Amniotic stem cell (primary cell): ENCODE results near the gene TSPEAR.

Experiments used
- DNase-seq: peaks from one replicate; lab custom pipeline; 2025; lab: John Stamatoyannopoulos, UW

Gene TSPEAR

DNA sequence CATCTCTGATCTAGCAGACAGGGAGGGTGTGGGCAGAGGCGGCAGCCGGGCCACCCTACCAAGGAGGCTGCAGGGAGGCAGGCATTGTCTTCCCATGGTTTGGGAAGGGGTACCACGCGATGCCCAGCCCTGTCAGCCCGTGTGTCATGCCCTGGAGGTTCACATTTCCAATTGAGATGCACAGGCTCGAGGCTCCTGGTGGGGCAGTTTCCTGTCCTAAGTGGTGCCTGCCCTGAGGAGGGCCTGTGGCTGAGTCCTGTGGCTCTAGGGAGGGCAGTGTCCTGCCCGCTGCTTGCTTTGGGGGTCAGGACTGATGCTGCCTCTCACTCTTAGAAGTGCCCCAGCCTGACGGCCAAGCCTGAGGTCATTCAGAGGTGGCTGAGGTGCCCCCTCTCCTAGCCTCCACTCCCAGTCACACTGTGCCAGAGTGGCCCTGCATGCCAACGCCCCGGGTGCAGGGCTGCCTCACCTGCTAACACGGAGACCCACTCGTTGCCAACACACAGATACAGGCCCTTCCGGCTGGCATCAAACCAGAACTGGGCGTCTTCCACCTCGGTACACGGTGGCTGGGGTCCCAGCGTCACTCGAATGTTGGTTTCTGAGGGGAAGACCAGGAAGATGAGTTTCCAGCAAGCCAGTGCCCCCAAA lies 183.3 kb downstream of the TSPEAR start:
- DNase-seq: no peak

- no peak for DNase-seq
Measured at GRCh38 chr21:44527156-44527982, 184.0 kb downstream of the TSPEAR start.

- no peak for DNase-seq
Measured at GRCh38 chr21:44526096-44526997, 185.0 kb downstream of the TSPEAR start.

- DNase-seq: no peak
Measured at GRCh38 chr21:44525391-44526095, 185.8 kb downstream of the TSPEAR start.

GRCh38 chr21:44524414-44525371 lies 186.7 kb downstream of the TSPEAR start:
- no peak for DNase-seq

DNA sequence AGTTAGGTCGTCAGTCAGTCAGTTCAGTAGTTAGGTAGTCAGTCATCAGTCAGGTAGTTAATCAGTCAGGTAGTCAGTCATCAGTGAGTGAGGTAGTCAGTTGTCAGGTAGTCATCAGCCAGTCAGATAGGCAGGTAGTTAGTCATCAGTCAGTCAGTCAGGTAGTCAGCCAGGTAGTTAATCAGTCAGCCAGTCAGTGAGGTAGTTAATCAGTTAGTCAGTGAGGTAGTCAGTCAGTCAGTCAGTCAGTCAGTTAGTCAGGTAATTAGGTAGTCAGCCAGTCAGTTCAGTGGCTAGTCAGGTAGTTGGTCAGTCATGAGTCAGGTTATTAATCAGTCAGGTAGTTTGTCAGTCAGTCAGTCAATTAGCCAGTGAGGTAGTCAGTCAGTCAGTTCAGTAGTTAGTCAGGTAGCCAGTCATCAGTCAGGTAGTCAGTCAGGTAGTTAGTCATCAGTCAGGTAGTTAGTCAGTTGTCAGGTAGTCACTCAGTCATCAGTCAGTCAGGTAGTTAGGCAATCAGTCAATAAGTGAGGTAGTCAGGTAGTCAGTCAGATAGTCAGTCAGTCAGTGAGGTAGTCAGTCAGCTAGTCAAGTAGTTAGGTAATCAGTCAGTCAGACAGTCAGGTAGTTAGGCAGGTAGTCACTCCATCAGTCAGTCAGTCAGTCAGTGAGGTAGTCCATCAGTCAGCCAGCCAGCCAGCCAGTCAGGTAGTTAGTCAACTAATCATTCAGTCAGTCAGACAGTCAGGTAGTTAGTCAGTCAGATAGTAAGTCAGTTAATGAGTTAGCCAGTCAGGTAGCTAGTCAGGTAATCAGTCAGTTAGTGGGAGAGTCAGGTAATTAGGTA lies 187.6 kb downstream of the TSPEAR start:
- no peak for DNase-seq

- DNase-seq: no peak
Measured at GRCh38 chr21:44522753-44523204, 188.6 kb downstream of the TSPEAR start.

- no peak for DNase-seq
Measured at GRCh38 chr21:44521928-44522752, 189.2 kb downstream of the TSPEAR start.

GRCh38 chr21:44521301-44521927 lies 190.0 kb downstream of the TSPEAR start:
- no peak for DNase-seq

GRCh38 chr21:44520326-44521300 lies 190.8 kb downstream of the TSPEAR start:
- DNase-seq: no peak

DNA sequence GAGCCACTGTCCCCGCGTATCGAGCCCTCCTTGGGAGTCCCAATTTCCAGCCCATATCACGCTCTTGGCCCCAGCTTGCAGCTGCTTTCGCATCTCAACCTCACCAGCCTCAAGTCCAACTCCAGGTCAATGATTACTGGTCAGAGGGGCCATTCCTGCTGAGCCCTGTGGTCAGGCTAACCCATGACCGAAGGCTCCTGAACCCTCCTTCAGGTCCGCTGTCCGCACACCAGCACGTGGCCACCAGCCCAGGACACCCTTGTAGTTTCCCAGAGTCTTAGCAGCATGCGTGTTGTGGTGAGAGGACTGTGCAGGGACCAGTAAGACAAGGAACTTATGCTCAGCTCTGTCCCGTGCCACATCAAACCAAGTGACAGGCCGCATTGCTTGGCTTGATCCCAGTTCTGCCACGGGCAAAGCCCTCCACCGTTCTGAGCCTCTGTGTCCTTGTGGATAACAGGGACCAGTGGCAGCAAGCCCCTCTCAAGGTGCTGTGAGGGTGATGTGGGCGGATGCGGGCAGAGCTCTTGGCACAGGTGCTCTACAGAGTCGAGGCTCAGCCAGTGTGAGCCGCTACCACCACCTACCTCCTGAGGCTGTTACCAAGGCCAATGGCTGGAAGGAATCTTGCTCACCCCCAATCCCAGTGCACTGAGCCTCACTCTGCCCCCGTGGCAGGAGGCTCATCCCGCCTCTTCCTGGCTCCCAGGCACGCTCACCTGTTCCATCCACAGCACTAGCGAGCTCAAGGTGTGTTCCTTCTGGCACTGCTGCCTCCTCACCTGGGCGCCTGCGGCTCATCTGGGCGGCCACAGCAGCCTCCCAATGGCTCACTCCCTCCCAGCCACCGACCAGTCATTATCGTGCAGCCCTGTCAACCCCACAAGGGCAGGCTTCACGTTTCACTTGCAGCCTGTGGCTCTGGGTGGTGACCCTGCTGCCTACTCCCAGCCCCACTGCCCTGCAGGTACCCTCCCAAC lies 191.7 kb downstream of the TSPEAR start:
- no peak for DNase-seq

- no peak for DNase-seq
Measured at GRCh38 chr21:44518686-44519085, 192.7 kb downstream of the TSPEAR start.

DNA sequence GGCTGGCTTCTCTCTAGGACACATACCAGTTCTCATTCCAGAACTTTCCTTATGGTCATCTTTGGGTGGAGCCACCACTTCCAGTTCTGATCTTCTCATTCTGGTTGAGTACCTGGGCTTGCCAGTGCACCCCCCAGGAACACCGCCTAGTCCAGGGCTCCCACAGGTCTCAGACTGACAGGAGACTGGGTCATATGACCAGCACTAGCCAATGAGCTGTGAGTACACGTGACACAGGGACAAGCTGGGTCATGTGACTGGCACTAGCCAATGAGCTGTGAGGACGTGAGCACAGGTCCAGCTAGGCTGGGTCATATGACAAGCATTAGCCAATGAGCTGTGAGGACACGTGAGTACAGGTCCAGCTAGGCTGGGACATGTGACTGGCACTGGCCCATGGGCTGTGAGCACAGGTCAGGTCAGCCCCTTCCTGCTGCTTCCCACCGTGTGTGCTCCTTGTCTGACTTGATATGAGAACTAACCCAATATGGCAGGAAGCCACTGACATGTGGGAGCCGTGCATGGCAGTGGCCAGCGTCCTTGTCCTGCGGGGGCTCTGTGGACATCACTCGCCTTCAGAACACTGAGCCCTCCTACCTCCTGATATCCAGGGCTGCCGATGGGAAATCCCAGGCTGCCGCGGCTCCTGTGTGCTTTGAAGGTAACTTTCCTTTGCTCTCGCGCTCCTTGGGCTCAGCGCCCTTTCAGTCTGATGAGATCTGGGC lies 194.0 kb downstream of the TSPEAR start:
- DNase-seq: no peak

DNA sequence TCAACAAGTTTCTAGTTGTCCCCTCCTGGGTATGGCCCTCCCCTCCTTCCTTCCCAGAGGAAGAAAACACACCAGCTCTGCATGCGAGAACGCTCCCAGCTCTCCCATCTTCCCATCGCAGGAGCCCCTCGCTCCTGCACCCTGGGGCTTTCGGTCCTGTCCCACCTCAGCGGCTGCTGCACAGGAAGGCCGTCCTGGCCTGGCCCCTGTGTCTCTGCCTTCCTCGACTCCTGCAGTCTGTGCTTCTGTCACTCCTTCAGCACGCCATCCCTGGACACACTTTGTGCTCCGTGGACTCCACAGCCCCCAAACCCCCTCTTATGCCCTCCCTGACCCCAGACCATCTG lies 194.6 kb downstream of the TSPEAR start:
- DNase-seq: no peak

DNA sequence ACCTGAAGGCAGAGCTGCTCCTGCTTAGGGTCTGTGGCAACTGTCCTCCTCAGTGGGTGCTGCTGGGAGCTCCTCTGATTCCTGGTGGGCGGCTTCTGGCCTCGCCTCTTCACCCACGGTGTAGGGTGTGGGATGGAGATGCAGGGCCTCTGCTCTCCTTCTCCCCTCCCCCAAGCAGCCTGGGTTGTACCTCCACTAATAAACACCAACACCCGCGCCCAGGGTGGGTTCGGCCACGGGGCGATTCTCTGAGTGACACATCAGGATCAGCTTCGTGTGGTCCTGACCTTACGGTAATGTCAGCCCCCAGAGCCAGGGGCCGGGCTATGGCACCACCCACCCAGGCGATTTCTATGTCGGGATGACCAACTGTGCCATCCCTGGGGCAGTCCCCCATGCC lies 195.0 kb downstream of the TSPEAR start:
- no peak for DNase-seq
